Parathyroid adenoma (tissue), 2 donors: ENCODE measurements around the gene FOXF2.
"Not testable (repeated sequence)": the region's sequence is repeated elsewhere in the genome, so short reads cannot be mapped to it uniquely, and the experiment has no call there.

ENCODE experiments used
- H2AFZ ChIP-seq: fragments of 300-600 bp; sonication (generic); one replicate; pipeline ENCODE4 v1.7.0; 2017; ENCODE audit warnings: antibody characterized with exemption, mild to moderate bottlenecking
- H3K27ac ChIP-seq: fragments of 300-600 bp; sonication (generic); one replicate; pipeline ENCODE4 v1.7.0; 2017
- H3K27me3 ChIP-seq: fragments of 300-600 bp; sonication (generic); one replicate; pipeline ENCODE4 v1.7.0; 2017; ENCODE audit warnings: low read length; ENCODE audit not compliant: control insufficient read depth, insufficient read depth
- H3K36me3 ChIP-seq: fragments of 300-600 bp; sonication (generic); one replicate; pipeline ENCODE4 v1.7.0; 2017; ENCODE audit warnings: low read length; ENCODE audit not compliant: control insufficient read depth, insufficient read depth
- H3K4me1 ChIP-seq: fragments of 300-600 bp; sonication (generic); one replicate; pipeline ENCODE4 v1.7.0; 2017; ENCODE audit warnings: control low read depth
- H3K4me2 ChIP-seq: fragments of 300-600 bp; sonication (generic); one replicate; pipeline ENCODE4 v1.7.0; 2017; ENCODE audit warnings: low read length
- H3K4me3 ChIP-seq: fragments of 300-600 bp; sonication (generic); one replicate; pipeline ENCODE4 v1.7.0; 2017; ENCODE audit warnings: low read depth, low read length
- H3K79me2 ChIP-seq: fragments of 300-600 bp; sonication (generic); one replicate; pipeline ENCODE4 v1.7.0; 2017; ENCODE audit warnings: control low read depth
- H3K9ac ChIP-seq: fragments of 300-600 bp; sonication (generic); one replicate; pipeline ENCODE4 v1.7.0; 2017; ENCODE audit warnings: mild to moderate bottlenecking
- H3K9me3 ChIP-seq: fragments of 300-600 bp; sonication (generic); one replicate; pipeline ENCODE4 v1.7.0; 2017; ENCODE audit warnings: low read length; ENCODE audit not compliant: control insufficient read depth
- TF ChIP-seq, protein P1 (sequence below): fragments of 300-600 bp; sonication (generic); IDR thresholded peaks from one replicate; pipeline ENCODE4 v1.7.0; 2017; ENCODE audit warnings: antibody characterized with exemption, mild to moderate bottlenecking
- donor health status: primary hyperparathyroidism.

FOXF2 gene

DNA sequence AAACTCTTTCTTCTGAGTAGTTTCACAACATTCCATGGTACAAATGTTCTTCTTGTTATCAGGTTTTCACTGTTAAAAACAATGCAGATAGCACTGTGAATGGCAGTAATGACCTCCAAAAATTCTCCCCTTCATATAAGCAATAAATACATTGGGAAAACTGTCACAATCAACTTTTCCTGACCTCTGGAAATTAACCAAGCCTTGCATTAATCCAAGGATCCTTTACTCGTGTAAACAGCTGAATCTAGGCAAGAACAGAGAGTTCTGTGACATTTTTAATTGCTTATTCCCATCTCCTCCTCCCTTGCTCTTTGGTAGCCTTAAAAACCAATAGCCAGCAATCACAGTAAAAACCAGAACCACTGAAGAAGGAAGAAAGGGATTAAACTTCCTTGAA is 39.7 kb upstream of the FOXF2 start:
- Histone ChIP-seq H3K4me2 (no peak overlapping the region), H3K4me3 (no peak overlapping the region), H3K79me2 (no peaks in the 10 kb centered on the region), H3K9me3 (peaks cover 2% of the 10 kb centered on the region), H2AFZ (no peak overlapping the region), H3K4me1 (no peaks in the 10 kb centered on the region), H3K9ac (no peak overlapping the region), H3K27me3 (no peaks in the 10 kb centered on the region), H3K36me3 (no peaks in the 10 kb centered on the region), H3K27ac (no peak overlapping the region)
- TF ChIP-seq, protein P1, sequence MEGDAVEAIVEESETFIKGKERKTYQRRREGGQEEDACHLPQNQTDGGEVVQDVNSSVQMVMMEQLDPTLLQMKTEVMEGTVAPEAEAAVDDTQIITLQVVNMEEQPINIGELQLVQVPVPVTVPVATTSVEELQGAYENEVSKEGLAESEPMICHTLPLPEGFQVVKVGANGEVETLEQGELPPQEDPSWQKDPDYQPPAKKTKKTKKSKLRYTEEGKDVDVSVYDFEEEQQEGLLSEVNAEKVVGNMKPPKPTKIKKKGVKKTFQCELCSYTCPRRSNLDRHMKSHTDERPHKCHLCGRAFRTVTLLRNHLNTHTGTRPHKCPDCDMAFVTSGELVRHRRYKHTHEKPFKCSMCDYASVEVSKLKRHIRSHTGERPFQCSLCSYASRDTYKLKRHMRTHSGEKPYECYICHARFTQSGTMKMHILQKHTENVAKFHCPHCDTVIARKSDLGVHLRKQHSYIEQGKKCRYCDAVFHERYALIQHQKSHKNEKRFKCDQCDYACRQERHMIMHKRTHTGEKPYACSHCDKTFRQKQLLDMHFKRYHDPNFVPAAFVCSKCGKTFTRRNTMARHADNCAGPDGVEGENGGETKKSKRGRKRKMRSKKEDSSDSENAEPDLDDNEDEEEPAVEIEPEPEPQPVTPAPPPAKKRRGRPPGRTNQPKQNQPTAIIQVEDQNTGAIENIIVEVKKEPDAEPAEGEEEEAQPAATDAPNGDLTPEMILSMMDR, result no peak

DNA sequence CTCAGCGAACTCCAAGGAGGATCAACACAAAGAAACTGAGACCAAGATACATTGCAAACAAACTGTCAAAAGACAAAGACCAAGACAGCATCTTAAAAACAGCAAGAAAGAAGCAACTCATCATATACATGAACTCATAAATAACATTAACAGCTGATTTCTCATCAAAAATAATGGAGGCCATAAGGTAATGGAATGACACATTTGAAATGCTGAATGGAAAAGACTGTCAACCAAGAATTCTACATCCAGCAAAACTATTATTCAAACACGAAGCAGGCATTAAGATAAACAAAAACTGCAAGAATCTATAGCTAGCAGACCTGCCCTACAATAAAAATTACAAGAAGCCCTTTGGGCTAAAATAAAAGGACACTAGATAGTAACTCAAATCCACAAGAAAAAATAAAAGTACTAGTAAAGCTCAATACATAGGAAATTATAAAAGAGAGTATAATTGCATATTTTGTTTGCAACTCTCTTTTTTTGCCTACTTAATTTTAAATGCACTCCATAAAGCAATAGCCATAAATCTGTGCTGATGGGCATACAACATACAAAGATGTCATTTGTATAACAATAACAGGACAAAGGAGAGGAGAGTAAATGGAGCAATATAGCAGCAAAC is 37.9 kb upstream of the FOXF2 start:
- H2AFZ ChIP-seq, result no peak overlapping the region
- TF ChIP-seq, protein P1, result no peak
- no peak overlapping the region for H3K27ac ChIP-seq
- H3K27me3 ChIP-seq, result no peaks in the 10 kb centered on the region
- no peaks in the 10 kb centered on the region for H3K4me1 ChIP-seq
- no peak overlapping the region for H3K4me3 ChIP-seq
- no peak overlapping the region for H3K4me2 ChIP-seq
- H3K79me2 ChIP-seq, result no peaks in the 10 kb centered on the region
- H3K9ac ChIP-seq, result no peak overlapping the region
- no peaks in the 10 kb centered on the region for H3K36me3 ChIP-seq
- H3K9me3 ChIP-seq, result no peaks in the 10 kb centered on the region

GRCh38 chr6:1355068-1355467 is 34.3 kb upstream of the FOXF2 start:
- not testable (repeated sequence) for H3K4me2 ChIP-seq, H3K4me3 ChIP-seq, H3K27ac ChIP-seq, H3K9ac ChIP-seq, H3K4me1 ChIP-seq, H3K27me3 ChIP-seq, H3K36me3 ChIP-seq, H3K79me2 ChIP-seq, H2AFZ ChIP-seq, H3K9me3 ChIP-seq

DNA sequence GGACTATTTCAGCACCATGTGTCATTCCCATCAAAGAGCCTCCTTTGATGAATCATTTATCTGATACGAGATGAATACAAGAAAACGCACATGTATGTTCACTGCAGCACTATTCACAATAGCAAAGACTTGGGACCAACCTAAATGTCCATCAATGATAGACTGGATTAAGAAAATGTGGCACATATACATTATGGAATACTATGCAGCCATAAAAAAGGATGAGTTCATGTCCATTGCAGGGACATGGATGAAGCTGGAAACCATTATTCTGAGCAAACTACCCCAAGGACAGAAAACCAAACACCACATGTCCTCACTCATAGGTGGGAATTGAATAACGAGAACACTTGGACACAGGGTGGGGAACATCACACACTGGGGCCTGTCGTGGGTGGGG is 27.7 kb upstream of the FOXF2 start:
- not testable (repeated sequence) for H3K4me2 ChIP-seq, H3K4me3 ChIP-seq, H3K36me3 ChIP-seq, H3K27ac ChIP-seq, H2AFZ ChIP-seq, H3K9me3 ChIP-seq, H3K79me2 ChIP-seq, H3K4me1 ChIP-seq, H3K9ac ChIP-seq, H3K27me3 ChIP-seq

- Histone ChIP-seq H3K4me1 (no peaks in the 10 kb centered on the region), H3K36me3 (no peaks in the 10 kb centered on the region), H3K79me2 (no peaks in the 10 kb centered on the region), H2AFZ (no peak overlapping the region), H3K9me3 (no peaks in the 10 kb centered on the region), H3K4me3 (no peak overlapping the region), H3K27me3 (no peaks in the 10 kb centered on the region), H3K9ac (no peak overlapping the region), H3K27ac (no peak overlapping the region), H3K4me2 (no peak overlapping the region)
- TF ChIP-seq, protein P1, result no peak
These were observed 26.7 kb upstream of the FOXF2 start for GRCh38 chr6:1362643-1363042.

- Histone ChIP-seq H3K4me2 (no peak overlapping the region), H3K9me3 (no peaks in the 10 kb centered on the region), H3K4me1 (no peaks in the 10 kb centered on the region), H3K36me3 (no peaks in the 10 kb centered on the region), H3K79me2 (no peaks in the 10 kb centered on the region), H3K27me3 (no peaks in the 10 kb centered on the region), H2AFZ (no peak overlapping the region), H3K4me3 (no peak overlapping the region), H3K27ac (no peak overlapping the region), H3K9ac (no peak overlapping the region)
- TF ChIP-seq, protein P1, result no peak
These were observed 26.1 kb upstream of the FOXF2 start for GRCh38 chr6:1363298-1363697.
